HG03097 (cell line): ENCODE data around the gene FMO3.

Source experiments
- ATAC-seq: cut with Tn5 transposase; IDR thresholded peaks from one replicate; pipeline ENCODE4 v1.9.1; 2021; ENCODE audit not compliant: unreplicated experiment, low FRiP score

The FMO3 gene

GRCh38 chr1:171115280-171115897 is 24.7 kb downstream of the FMO3 start:
- no peak for ATAC-seq

GRCh38 chr1:171116676-171117075 is 26.0 kb downstream of the FMO3 start:
- no peak for ATAC-seq

DNA sequence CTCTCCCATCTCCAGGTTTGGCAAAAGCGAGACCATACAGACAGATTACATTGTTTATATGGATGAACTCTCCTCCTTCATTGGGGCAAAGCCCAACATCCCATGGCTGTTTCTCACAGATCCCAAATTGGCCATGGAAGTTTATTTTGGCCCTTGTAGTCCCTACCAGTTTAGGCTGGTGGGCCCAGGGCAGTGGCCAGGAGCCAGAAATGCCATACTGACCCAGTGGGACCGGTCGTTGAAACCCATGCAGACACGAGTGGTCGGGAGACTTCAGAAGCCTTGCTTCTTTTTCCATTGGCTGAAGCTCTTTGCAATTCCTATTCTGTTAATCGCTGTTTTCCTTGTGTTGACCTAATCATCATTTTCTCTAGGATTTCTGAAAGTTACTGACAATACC is 26.4 kb downstream of the FMO3 start:
- no peak for ATAC-seq

DNA sequence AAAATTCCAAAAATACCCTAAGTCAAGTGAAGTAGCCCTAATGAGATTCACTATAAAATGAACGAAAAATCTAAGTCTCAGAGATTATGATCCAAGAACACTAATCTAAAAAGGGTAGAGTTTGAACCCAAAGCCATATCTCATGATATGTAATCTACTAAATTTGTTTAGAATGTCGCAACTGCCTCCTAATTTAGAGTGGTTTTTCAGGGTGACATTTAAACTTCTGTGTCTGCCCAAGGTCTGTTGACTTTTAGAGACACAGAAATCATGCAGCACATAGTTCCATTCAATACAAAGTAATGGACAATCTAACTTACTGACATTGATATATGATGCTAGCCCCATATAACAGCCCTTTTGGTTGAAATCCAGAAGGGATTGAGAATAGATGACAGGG is 28.9 kb downstream of the FMO3 start:
- ATAC-seq: no peak

DNA sequence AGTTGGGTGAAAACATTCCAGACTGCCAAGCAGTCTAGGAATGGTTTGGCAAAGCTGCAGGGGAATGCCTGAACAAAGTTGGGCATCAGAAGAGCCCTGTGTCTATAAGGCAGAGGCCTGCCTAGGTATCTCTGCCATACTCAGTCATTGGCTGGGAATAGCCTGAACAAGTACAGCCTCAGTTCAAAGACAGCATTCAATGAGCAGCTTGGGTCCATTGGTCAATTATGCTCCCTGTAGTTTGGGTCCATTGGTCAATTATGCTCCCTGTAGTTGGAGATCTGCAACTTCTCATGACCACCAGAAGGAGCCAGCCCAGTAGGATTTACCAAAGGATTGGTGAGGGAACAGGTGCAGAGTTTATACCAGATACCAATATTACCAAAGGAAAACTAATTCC is 31.6 kb downstream of the FMO3 start:
- no peak for ATAC-seq

GRCh38 chr1:171122893-171123292 is 32.2 kb downstream of the FMO3 start:
- ATAC-seq: no peak

- no peak for ATAC-seq
These were observed 35.8 kb downstream of the FMO3 start for GRCh38 chr1:171126504-171126903.

GRCh38 chr1:171127099-171127498 is 36.4 kb downstream of the FMO3 start:
- no peak for ATAC-seq

DNA sequence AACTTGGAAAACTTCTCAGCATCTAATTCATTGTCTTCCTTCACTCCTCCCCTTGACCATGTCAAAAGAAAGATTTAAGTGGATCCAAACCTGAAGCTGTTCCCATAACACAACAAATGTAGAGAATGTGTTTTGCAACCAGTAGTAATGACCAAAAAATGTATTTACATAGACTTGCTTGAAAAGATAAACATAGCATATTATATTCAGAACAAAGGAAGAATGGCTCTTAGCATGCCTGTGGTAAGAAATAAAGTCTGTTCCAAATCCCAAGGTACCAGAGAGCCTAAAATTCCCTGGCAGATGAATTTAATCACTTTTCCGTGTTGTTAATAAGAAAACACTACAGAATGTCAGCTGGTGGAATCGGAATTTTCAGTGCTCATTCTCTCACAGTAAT is 36.8 kb downstream of the FMO3 start:
- ATAC-seq: no peak

DNA sequence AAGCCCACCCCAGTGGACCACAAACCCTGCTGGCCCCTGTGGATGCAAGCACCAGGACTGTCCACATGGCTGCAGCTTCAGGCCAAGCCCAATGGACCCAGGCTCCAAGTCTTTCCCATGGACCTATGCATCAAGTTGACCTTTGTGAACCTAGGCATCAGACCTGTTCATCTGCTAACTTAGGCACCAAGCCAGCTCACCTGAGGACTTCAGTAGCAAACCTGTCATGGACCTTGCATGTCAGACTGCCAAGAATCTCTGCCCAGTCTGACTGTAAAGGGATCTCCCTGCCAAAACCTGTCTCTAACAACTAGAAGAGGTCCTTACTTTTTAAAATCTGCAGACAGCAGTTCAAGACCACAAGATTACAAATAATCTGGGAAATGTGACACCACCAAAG is 37.8 kb downstream of the FMO3 start:
- no peak for ATAC-seq

- ATAC-seq: no peak
These were observed 43.7 kb downstream of the FMO3 start for GRCh38 chr1:171134204-171134923.

GRCh38 chr1:171137580-171137979 is 46.9 kb downstream of the FMO3 start:
- no peak for ATAC-seq

- no peak for ATAC-seq
These were observed 48.3 kb downstream of the FMO3 start for GRCh38 chr1:171138980-171139379.

DNA sequence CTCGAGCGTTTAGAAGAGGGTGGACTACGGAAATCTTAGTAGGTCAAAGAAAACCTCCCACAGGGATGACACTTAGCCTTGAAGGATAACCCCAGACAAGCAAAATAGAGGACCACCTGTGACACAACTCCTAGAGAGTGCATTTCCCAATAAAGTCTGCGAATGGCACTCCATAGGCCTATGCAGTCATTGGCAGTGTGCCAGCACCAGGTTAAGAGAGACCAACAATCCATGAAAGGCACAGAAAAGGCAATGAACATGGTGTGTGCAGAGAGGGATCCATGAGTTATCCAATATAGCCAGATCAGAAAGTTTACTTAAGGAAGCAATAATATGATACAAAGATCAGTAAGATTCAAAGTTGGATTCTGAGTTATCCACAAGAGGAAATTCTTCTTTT is 49.2 kb downstream of the FMO3 start:
- no peak for ATAC-seq

DNA sequence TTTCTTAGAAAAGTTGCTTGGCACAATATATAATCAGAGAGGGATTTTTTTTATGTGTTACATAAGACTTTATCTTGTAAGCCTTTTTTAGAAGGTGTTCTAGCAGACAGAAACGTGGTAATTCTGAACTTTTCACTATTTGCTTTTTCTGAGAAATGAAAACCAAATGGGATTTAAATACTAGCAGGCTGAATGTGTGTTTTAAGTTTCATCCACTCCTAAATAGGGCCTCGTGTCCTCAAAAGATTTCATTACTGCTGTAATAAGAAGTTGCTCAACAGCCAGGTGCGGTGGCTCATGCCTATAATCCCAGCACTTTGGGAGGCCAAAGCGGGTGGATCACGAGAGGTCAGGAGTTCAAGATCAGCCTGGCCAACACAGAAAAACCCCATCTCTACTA is 49.7 kb downstream of the FMO3 start:
- no peak for ATAC-seq

DNA sequence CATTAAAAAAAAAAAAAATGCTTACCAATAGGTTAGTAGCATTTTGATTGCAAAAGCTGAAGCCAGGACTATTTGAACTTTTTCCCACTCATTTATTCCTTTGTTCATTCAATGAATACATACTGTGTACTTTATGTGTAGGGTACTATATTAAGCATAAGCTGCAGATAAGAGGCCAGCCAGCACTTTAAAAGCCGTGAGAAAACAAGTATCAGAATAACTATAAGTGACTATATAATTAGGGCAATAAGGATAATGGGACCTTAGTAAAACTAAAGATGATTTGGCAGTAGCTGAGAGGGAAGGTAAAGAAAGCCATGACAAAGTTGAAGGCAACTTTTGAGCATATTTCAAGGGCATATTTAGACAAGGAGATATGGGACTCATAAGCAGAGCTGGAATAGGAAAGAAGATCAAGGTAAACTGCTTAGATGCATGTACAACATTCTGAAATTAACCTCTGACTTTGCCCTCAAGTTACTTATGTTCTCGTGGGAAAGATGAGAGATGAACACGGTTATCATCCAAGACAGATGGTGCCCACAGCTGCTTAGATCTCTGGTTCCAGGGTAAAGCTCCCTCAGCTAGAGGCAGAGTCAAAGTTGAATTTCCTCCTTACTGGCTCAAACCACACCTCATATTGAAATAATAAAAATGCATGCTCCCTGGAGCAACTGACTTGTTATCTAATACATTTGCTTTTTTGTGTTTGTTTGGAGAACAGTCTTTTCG is 50.4 kb downstream of the FMO3 start:
- ATAC-seq: no peak

- no peak for ATAC-seq
These were observed 51.1 kb downstream of the FMO3 start for GRCh38 chr1:171141688-171142415.

DNA sequence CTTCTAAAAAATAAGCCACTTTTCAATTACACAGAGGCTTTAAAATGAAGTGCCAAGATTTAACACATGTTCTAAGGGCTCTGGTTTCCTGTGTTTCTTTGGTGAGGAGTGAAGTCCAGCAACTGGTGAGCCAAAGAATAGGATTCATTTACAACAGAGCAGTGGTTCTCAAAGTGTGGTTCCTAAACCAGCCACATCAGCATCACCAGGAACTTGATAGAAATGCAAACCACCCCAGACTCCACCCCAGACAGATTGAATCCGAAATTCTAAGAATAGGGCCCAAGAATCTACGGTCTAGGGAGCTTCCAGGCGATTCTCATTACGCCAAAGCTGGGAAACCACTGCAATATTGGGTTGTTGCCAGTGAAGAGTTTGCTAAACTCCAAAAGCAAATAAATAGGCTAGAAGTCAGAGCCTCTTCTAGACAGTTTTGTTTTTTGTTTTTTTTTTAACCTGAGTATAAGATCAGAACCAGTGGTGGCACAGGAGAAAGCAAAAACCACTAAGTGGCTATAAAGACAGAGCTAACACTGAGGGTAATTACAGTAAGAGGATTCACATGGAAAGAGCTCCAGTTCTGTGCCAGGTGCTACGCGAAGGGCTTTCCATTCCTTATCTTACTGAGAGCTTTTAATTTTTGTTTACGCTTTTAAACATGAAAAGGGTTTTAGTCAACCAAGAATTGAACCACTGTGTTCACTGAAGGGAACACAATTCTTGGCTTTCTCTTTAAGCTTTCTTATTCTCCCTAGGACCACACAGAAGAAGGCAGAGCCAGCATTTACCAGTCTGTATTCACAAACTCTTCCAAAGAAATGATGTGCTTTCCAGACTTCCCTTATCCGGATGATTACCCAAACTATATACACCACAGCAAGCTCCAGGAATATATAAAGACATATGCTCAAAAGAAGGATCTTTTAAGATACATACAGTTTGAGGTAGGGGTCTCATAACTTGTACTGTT is 52.0 kb downstream of the FMO3 start:
- ATAC-seq: no peak

GRCh38 chr1:171150156-171150555 is 59.5 kb downstream of the FMO3 start:
- ATAC-seq: no peak

- ATAC-seq: no peak
These were observed 61.8 kb downstream of the FMO3 start for GRCh38 chr1:171152549-171152948.
